Measurements from ENCODE around the gene C1orf21.

GRCh38 chr1:184469396-184469795, 82.6 kb downstream of the C1orf21 start:
- TF ChIP-seq, protein P1, sequence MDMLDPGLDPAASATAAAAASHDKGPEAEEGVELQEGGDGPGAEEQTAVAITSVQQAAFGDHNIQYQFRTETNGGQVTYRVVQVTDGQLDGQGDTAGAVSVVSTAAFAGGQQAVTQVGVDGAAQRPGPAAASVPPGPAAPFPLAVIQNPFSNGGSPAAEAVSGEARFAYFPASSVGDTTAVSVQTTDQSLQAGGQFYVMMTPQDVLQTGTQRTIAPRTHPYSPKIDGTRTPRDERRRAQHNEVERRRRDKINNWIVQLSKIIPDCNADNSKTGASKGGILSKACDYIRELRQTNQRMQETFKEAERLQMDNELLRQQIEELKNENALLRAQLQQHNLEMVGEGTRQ (IDR thresholded peaks at IDR 0.05; ENCODE audit: low read depth, low read length) = no peak
- no peak for TF ChIP-seq SMC3 (IDR thresholded peaks at IDR 0.05; ENCODE audit: low read depth, low read length)
- no peak for TF ChIP-seq CTCF (conservative IDR thresholded peaks at IDR 0.05; ENCODE audit: low read depth, low read length)
